Prostate gland (tissue), 2 donors: ENCODE data around the gene ECSCR.

Experiments
- POLR2AphosphoS5 ChIP-seq: sonication (generic); formaldehyde crosslinking; IDR thresholded peaks from one replicate; pipeline ENCODE4 v1.6.1; 2017; ENCODE audit warnings: antibody characterized with exemption
- TF ChIP-seq, protein P1 (sequence below), 4 experiments: fragments of 200-600 bp in 2 of 4; fragments of 450-650 bp in 2 of 4; sonication (generic) in 2 of 4; IDR thresholded peaks; 1 replicate in 3 of 4; 2 replicates in 1 of 4; pipeline ENCODE4 v1.5.1; 2016 to 2019; ENCODE audit warnings: antibody characterized with exemption in 4 of 4, mild to moderate bottlenecking in 2 of 4, moderate library complexity in 2 of 4

DNA sequence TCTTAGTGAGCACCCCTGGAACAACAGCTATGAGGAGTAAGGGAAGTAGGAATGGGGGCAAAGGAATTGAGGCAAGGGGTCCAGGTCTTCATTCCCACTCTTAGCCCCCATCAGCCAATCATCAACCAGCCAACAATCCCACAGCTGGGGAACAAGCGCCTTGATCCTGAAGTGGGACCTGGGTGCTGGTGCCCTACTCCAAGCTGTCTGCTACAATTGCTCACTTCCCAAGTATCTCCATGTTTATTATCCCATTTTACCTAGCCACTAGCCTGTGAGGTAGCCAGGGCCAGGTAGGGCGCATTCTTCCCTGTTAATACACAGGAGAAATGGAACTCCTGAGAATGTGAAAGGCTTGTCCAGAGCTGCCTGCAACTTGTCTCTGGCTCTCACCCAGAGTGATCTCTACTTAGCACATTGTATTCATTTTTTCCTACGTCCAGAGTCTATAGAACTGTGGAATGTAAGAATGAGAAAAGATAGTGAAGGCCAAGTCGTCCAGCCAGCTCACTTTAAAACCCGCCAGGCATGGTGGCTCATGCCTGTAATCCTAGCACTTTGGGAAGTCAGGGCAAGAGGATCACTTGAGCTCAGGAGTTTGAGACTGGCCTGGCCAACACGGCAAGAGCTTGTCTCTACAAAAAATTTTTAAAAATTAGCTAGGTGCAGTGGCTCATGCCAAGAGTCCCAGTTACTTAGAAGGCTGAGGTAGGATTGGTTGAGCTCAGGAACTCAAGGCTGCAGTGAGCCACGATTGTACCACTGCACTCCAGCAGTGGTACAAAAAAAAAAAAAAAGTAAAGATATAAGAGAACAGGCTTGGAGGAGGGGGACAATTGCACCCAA lies 17.0 kb downstream of the ECSCR start:
- TF ChIP-seq, protein P1, sequence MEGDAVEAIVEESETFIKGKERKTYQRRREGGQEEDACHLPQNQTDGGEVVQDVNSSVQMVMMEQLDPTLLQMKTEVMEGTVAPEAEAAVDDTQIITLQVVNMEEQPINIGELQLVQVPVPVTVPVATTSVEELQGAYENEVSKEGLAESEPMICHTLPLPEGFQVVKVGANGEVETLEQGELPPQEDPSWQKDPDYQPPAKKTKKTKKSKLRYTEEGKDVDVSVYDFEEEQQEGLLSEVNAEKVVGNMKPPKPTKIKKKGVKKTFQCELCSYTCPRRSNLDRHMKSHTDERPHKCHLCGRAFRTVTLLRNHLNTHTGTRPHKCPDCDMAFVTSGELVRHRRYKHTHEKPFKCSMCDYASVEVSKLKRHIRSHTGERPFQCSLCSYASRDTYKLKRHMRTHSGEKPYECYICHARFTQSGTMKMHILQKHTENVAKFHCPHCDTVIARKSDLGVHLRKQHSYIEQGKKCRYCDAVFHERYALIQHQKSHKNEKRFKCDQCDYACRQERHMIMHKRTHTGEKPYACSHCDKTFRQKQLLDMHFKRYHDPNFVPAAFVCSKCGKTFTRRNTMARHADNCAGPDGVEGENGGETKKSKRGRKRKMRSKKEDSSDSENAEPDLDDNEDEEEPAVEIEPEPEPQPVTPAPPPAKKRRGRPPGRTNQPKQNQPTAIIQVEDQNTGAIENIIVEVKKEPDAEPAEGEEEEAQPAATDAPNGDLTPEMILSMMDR (IDR thresholded peaks at IDR 0.05) = no peak
- TF ChIP-seq POLR2AphosphoS5 = peak; percentile 79
